DMS 273 (cell line): ENCODE results near the gene UST.
"Not testable (repeated sequence)": the region's sequence is repeated elsewhere in the genome, so short reads cannot be mapped to it uniquely, and the experiment has no call there.

ENCODE experiments used
- DNase-seq: peaks from one replicate; lab custom pipeline; 2025; ENCODE audit not compliant: unreplicated experiment; lab: John Stamatoyannopoulos, UW

The UST gene

GRCh38 chr6:148831531-148831930 is 84.7 kb downstream of the UST start:
- no peak for DNase-seq

- peak; percentile 24 for DNase-seq
Observed at GRCh38 chr6:148835920-148836441, 89.2 kb downstream of the UST start.

GRCh38 chr6:148836751-148837150 is 89.9 kb downstream of the UST start:
- no peak for DNase-seq

- no peak for DNase-seq
Observed at GRCh38 chr6:148837941-148838340, 91.1 kb downstream of the UST start.

- DNase-seq: no peak
Observed at GRCh38 chr6:148839044-148839443, 92.2 kb downstream of the UST start.

GRCh38 chr6:148840256-148840655 is 93.4 kb downstream of the UST start:
- no peak for DNase-seq

GRCh38 chr6:148842296-148843019 is 95.6 kb downstream of the UST start:
- no peak for DNase-seq

- DNase-seq: no peak
Observed at GRCh38 chr6:148845464-148845863, 98.6 kb downstream of the UST start.

GRCh38 chr6:148846778-148847761 is 100.2 kb downstream of the UST start:
- peak; percentile 35 for DNase-seq

- DNase-seq: no peak
Observed at GRCh38 chr6:148848915-148849314, 102.1 kb downstream of the UST start.

GRCh38 chr6:148849449-148849848 is 102.6 kb downstream of the UST start:
- not testable (repeated sequence) for DNase-seq

GRCh38 chr6:148850964-148851363 is 104.1 kb downstream of the UST start:
- no peak for DNase-seq

GRCh38 chr6:148851683-148852556 is 105.1 kb downstream of the UST start:
- DNase-seq: peak; percentile 83

GRCh38 chr6:148852688-148853087 is 105.9 kb downstream of the UST start:
- DNase-seq: no peak

GRCh38 chr6:148853113-148853512 is 106.3 kb downstream of the UST start:
- DNase-seq: not testable (repeated sequence)

GRCh38 chr6:148854096-148854495 is 107.3 kb downstream of the UST start:
- DNase-seq: peak; percentile 45

- DNase-seq: no peak
Observed at GRCh38 chr6:148854992-148855391, 108.2 kb downstream of the UST start.

- no peak for DNase-seq
Observed at GRCh38 chr6:148855744-148856143, 108.9 kb downstream of the UST start.

GRCh38 chr6:148857798-148858390 is 111.1 kb downstream of the UST start:
- no peak for DNase-seq

- not testable (repeated sequence) for DNase-seq
Observed at GRCh38 chr6:148864132-148864531, 117.3 kb downstream of the UST start.
